ENCODE measurements around the gene DONSON. TPM values are rescaled to one million over a fixed set of nuclear protein-coding genes. Genes with fewer than 3 reads are reported as not detected.

Gene DONSON
- total RNA-seq, 1 donor from 2014 or later: 11.7 TPM

GRCh38 chr21:33572350-33572749, 16.1 kb downstream of the DONSON start:
- Histone ChIP-seq H2AFZ (ENCODE audit: low read depth, low read length) (no peak overlapping the region), H3K9ac (ENCODE audit: low read length) (no peak overlapping the region), H3K27me3 (ENCODE audit: insufficient read depth, low read length) (no peaks in the 10 kb centered on the region), H3K36me3 (ENCODE audit: insufficient read depth, low read length) (peaks cover 72% of the 10 kb centered on the region), H4K20me1 (ENCODE audit: insufficient read depth, low read length) (peaks cover 52% of the 10 kb centered on the region), H3K4me3 (ENCODE audit: insufficient read depth, low read depth, low read length) (no peak overlapping the region), H3K4me1 (ENCODE audit: insufficient read depth, low read length) (no peaks in the 10 kb centered on the region), H3K79me2 (ENCODE audit: insufficient read depth, low read length) (peaks cover 46% of the 10 kb centered on the region), H3K9me3 (ENCODE audit: insufficient read depth, low read depth, low read length) (no peaks in the 10 kb centered on the region), H3K4me2 (ENCODE audit: low read length) (no peak overlapping the region), H3K27ac (ENCODE audit: low read depth, low read length) (no peak overlapping the region)
- DNase-seq (ENCODE audit: low read depth) (no peak), FAIRE-seq (no peak)
- Mint-ChIP-seq H3K36me3 (ENCODE audit: low read depth, unreplicated experiment) (peaks cover 14% of the 10 kb centered on the region), H3K27me3 (ENCODE audit: low read depth, unreplicated experiment) (no peaks in the 10 kb centered on the region), H3K27ac (ENCODE audit: unreplicated experiment) (no peak overlapping the region), H3K9me3 (ENCODE audit: unreplicated experiment) (no peaks in the 10 kb centered on the region), H3K4me1 (ENCODE audit: low read depth, unreplicated experiment) (peaks cover 4% of the 10 kb centered on the region), H3K4me3 (ENCODE audit: unreplicated experiment) (no peak overlapping the region)
- TF ChIP-seq CTCF (IDR thresholded peaks at IDR 0.05; ENCODE audit: insufficient read depth, low read depth, low read length) (no peak), EZH2 (IDR thresholded peaks at IDR 0.05; ENCODE audit: insufficient read depth, low read length) (no peak)

- FAIRE-seq (no peak), DNase-seq (ENCODE audit: low read depth) (no peak)
- Mint-ChIP-seq H3K4me1 (ENCODE audit: low read depth, unreplicated experiment) (peaks cover 4% of the 10 kb centered on the region), H3K4me3 (ENCODE audit: unreplicated experiment) (no peak overlapping the region), H3K27ac (ENCODE audit: unreplicated experiment) (peak overlapping the region; percentile 15), H3K27me3 (ENCODE audit: low read depth, unreplicated experiment) (no peaks in the 10 kb centered on the region), H3K9me3 (ENCODE audit: unreplicated experiment) (no peaks in the 10 kb centered on the region), H3K36me3 (ENCODE audit: low read depth, unreplicated experiment) (peaks cover 17% of the 10 kb centered on the region)
- Histone ChIP-seq H3K27ac (ENCODE audit: low read depth, low read length) (no peak overlapping the region), H3K79me2 (ENCODE audit: insufficient read depth, low read length) (peaks cover 67% of the 10 kb centered on the region), H3K4me1 (ENCODE audit: insufficient read depth, low read length) (no peaks in the 10 kb centered on the region), H3K9me3 (ENCODE audit: insufficient read depth, low read depth, low read length) (no peaks in the 10 kb centered on the region), H3K36me3 (ENCODE audit: insufficient read depth, low read length) (peaks cover 65% of the 10 kb centered on the region), H3K27me3 (ENCODE audit: insufficient read depth, low read length) (no peaks in the 10 kb centered on the region), H3K4me2 (ENCODE audit: low read length) (no peak overlapping the region), H3K4me3 (ENCODE audit: insufficient read depth, low read depth, low read length) (no peak overlapping the region), H4K20me1 (ENCODE audit: insufficient read depth, low read length) (peaks cover 46% of the 10 kb centered on the region), H3K9ac (ENCODE audit: low read length) (no peak overlapping the region), H2AFZ (ENCODE audit: low read depth, low read length) (no peak overlapping the region)
- TF ChIP-seq EZH2 (IDR thresholded peaks at IDR 0.05; ENCODE audit: insufficient read depth, low read length) (no peak), CTCF (IDR thresholded peaks at IDR 0.05; ENCODE audit: insufficient read depth, low read depth, low read length) (no peak)
Measured at GRCh38 chr21:33569991-33570390, 18.5 kb downstream of the DONSON start.

- H3K4me3 ChIP-seq (ENCODE audit: insufficient read depth, low read depth, low read length): no peak overlapping the region
- H2AFZ ChIP-seq (ENCODE audit: low read depth, low read length): no peak overlapping the region
- peaks cover 14% of the 10 kb centered on the region for H3K36me3 Mint-ChIP-seq (ENCODE audit: low read depth, unreplicated experiment)
- H3K27ac ChIP-seq (ENCODE audit: low read depth, low read length): no peak overlapping the region
- H3K4me2 ChIP-seq (ENCODE audit: low read length): no peak overlapping the region
- H3K9me3 Mint-ChIP-seq (ENCODE audit: unreplicated experiment): no peaks in the 10 kb centered on the region
- no peak for TF ChIP-seq EZH2 (IDR thresholded peaks at IDR 0.05; ENCODE audit: insufficient read depth, low read length)
- no peak for TF ChIP-seq CTCF (IDR thresholded peaks at IDR 0.05; ENCODE audit: insufficient read depth, low read depth, low read length)
- H3K36me3 ChIP-seq (ENCODE audit: insufficient read depth, low read length): peaks cover 54% of the 10 kb centered on the region
- H3K27me3 ChIP-seq (ENCODE audit: insufficient read depth, low read length): no peaks in the 10 kb centered on the region
- FAIRE-seq (no peak), DNase-seq (ENCODE audit: low read depth) (no peak)
- no peak overlapping the region for H3K9ac ChIP-seq (ENCODE audit: low read length)
- no peaks in the 10 kb centered on the region for H3K27me3 Mint-ChIP-seq (ENCODE audit: low read depth, unreplicated experiment)
- peaks cover 43% of the 10 kb centered on the region for H4K20me1 ChIP-seq (ENCODE audit: insufficient read depth, low read length)
- no peak overlapping the region for H3K4me3 Mint-ChIP-seq (ENCODE audit: unreplicated experiment)
- peak overlapping the region; percentile 47 for H3K27ac Mint-ChIP-seq (ENCODE audit: unreplicated experiment)
- H3K4me1 Mint-ChIP-seq (ENCODE audit: low read depth, unreplicated experiment): peaks cover 4% of the 10 kb centered on the region
- peaks cover 81% of the 10 kb centered on the region for H3K79me2 ChIP-seq (ENCODE audit: insufficient read depth, low read length)
- no peaks in the 10 kb centered on the region for H3K9me3 ChIP-seq (ENCODE audit: insufficient read depth, low read depth, low read length)
- H3K4me1 ChIP-seq (ENCODE audit: insufficient read depth, low read length): no peaks in the 10 kb centered on the region
Measured at GRCh38 chr21:33568448-33568847, 20.0 kb downstream of the DONSON start.

Data from astrocyte (in vitro differentiated cells and primary cell).